HCT116 (cell line): ENCODE results near the gene GRK5. TPM values are rescaled to one million over a fixed set of nuclear protein-coding genes. Genes with fewer than 3 reads are reported as not detected.

Experiments used
- ATAC-seq: fragments of 200-7000 bp; cut with Tn5 transposase; 2 replicates; pipeline ENCODE4 v1.9.1; 2020; ENCODE audit warnings: mild to moderate bottlenecking, moderate library complexity
- BruUV-seq: library from RNA; stranded (reverse); fragments of 400-500 nt; replicated peaks from 2 replicates; lab custom pipeline; 2021; lab: Mats Ljungman, UMichigan
- CTCF ChIA-PET: fragments of 300-600 bp; sonication (Branson Sonifier 250); formaldehyde crosslinking; loops from one replicate; lab custom pipeline; 2021; ENCODE audit warnings: antibody characterized with exemption; lab: Charles Lee
- POLR2A ChIA-PET: fragments of 300-600, 350-600 bp; sonication (Branson Sonifier 250); formaldehyde crosslinking; loops from one replicate; lab custom pipeline; 2021; ENCODE audit warnings: antibody characterized with exemption; lab: Charles Lee
- RAD21 ChIA-PET, 2 experiments: fragments of 300-600 bp; sonication (Branson Sonifier 250); formaldehyde crosslinking; loops; one replicate each; lab custom pipeline; 2023; ENCODE audit warnings: low total read pairs in 2 of 2; ENCODE audit not compliant: uncharacterized antibody in 2 of 2, unreplicated experiment in 2 of 2, low non-redundant PET in 1 of 2; lab: Charles Lee
- DNase-seq: peaks from one replicate; pipeline ENCODE4 v3.0.0-alpha.2; 2010; ENCODE audit warnings: low read depth, low spot score
- H2AFZ ChIP-seq: fragments of 200-600 bp; shearing (Covaris generic), sonication (generic); 2 replicates; pipeline ENCODE4 v1.6.1; 2017; ENCODE audit warnings: low read depth, mixed run types, mixed read lengths, antibody characterized with exemption, low read length; ENCODE audit not compliant: poor library complexity, severe bottlenecking
- H3K27ac ChIP-seq: 2 replicates; pipeline ENCODE4 v1.5.1; 2012; ENCODE audit warnings: low read depth, low read length
- H3K27me3 ChIP-seq: fragments of 200-600 bp; sonication (generic); 2 replicates; pipeline ENCODE4 v1.6.1; 2016; ENCODE audit warnings: mixed run types, low read length, mixed read lengths; ENCODE audit not compliant: insufficient read depth
- H3K36me3 ChIP-seq, 2 experiments: fragments of 200-500 bp in 1 of 2; fragments of 200-600 bp in 1 of 2; sonication (Bioruptor generic) in 1 of 2; sonication (generic) in 1 of 2; 2 replicates each; pipeline versions ENCODE4 v1.5.1 to v1.6.1; 2014 to 2016; ENCODE audit warnings: low read length in 2 of 2, inconsistent platforms in 1 of 2, mixed read lengths in 1 of 2, mixed run types in 1 of 2; ENCODE audit not compliant: insufficient read depth in 2 of 2, control insufficient read depth in 1 of 2
- H3K4me1 ChIP-seq, 2 experiments: fragments of 200-600 bp in 1 of 2; sonication (generic) in 1 of 2; 2 replicates each; pipeline versions ENCODE4 v1.5.1 to v1.6.1; 2012 to 2017; ENCODE audit warnings: low read length in 2 of 2, inconsistent platforms in 1 of 2, mild to moderate bottlenecking in 1 of 2, mixed read lengths in 1 of 2, mixed run types in 1 of 2, moderate library complexity in 1 of 2; ENCODE audit not compliant: insufficient read depth in 2 of 2, control insufficient read depth in 1 of 2
- H3K4me2 ChIP-seq: fragments of 200-600 bp; sonication (generic); 2 replicates; pipeline ENCODE4 v1.6.1; 2017; ENCODE audit warnings: mixed run types, low read length, mixed read lengths
- H3K4me3 ChIP-seq, 2 experiments: fragments of 200-600 bp in 1 of 2; sonication (generic) in 1 of 2; replicated peaks in 1 of 2; 2 replicates each; pipeline ENCODE4 v1.5.1; 2011 to 2016; ENCODE audit warnings: low read length in 2 of 2, control low read depth in 1 of 2, low read depth in 1 of 2, mild to moderate bottlenecking in 1 of 2, mixed read lengths in 1 of 2, mixed run types in 1 of 2
- H3K79me2 ChIP-seq: fragments of 200-600 bp; sonication (generic); 2 replicates; pipeline ENCODE4 v1.6.1; 2017; ENCODE audit warnings: mild to moderate bottlenecking, mixed run types, low read length, moderate library complexity, mixed read lengths; ENCODE audit not compliant: insufficient read depth
- H3K9ac ChIP-seq: fragments of 200-600 bp; sonication (generic); 2 replicates; pipeline ENCODE4 v1.6.1; 2016; ENCODE audit warnings: low read length, mixed read lengths
- H3K9me2 ChIP-seq: fragments of 200-600 bp; sonication (generic), shearing (Covaris generic); 2 replicates; pipeline ENCODE4 v1.6.1; 2017; ENCODE audit warnings: mixed run types, mild to moderate bottlenecking, moderate library complexity; ENCODE audit not compliant: insufficient read depth
- H3K9me3 ChIP-seq, 2 experiments: fragments of 200-500 bp in 1 of 2; fragments of 200-600 bp in 1 of 2; sonication (Bioruptor generic) in 1 of 2; sonication (generic) in 1 of 2; 2 replicates each; pipeline ENCODE4 v1.6.1; 2014 to 2017; ENCODE audit warnings: low read length in 2 of 2, mixed read lengths in 2 of 2, inconsistent platforms in 1 of 2, low read depth in 1 of 2, mild to moderate bottlenecking in 1 of 2, mixed run types in 1 of 2, moderate library complexity in 1 of 2; ENCODE audit not compliant: control insufficient read depth in 1 of 2, insufficient read depth in 1 of 2
- H4K20me1 ChIP-seq: fragments of 200-600 bp; sonication (generic), shearing (Covaris generic); 2 replicates; pipeline ENCODE4 v1.6.1; 2017; ENCODE audit warnings: mixed run types, mild to moderate bottlenecking, moderate library complexity; ENCODE audit not compliant: insufficient read depth
- CBX3 ChIP-seq: IDR thresholded peaks from 2 replicates; pipeline ENCODE4 v1.6.1; 2012; ENCODE audit warnings: low read depth
- EZH2phosphoT487 ChIP-seq: fragments of 200-600 bp; IDR thresholded peaks from 2 replicates; pipeline ENCODE4 v1.6.1; 2018; ENCODE audit warnings: antibody characterized with exemption, borderline replicate concordance
- JUND ChIP-seq: IDR thresholded peaks from 2 replicates; pipeline ENCODE4 v1.6.1; 2012
- SRF ChIP-seq: IDR thresholded peaks from 2 replicates; pipeline ENCODE4 v1.6.1; 2012; ENCODE audit warnings: low read depth
- YY1 ChIP-seq: IDR thresholded peaks from 2 replicates; pipeline ENCODE4 v1.6.1; 2011; ENCODE audit warnings: low read length, low read depth, moderate library complexity, mild to moderate bottlenecking; ENCODE audit not compliant: insufficient replicate concordance; ENCODE audit errors: extremely low read depth
- ZFX ChIP-seq: fragments of 450-650 bp; IDR thresholded peaks from 2 replicates; pipeline ENCODE4 v1.6.1; 2017
- ZNF274 ChIP-seq: fragments of 200-500 bp; sonication (Bioruptor generic); IDR thresholded peaks from 2 replicates; pipeline ENCODE4 v1.6.1; 2014; ENCODE audit warnings: mild to moderate bottlenecking, low read depth, low read length, inconsistent platforms
- intact Hi-C: fragments of 100-400 bp; cut with micrococcal nuclease; formaldehyde crosslinking; loops from 2 replicates; pipeline ENCODE4 v1.10.0; 2022
- total RNA-seq: library from RNA; stranded (reverse); gene quantifications from one replicate; pipeline ENCODE4 v1.2.1, GENCODE V29; 2021; ENCODE audit not compliant: unreplicated experiment
- TF ChIP-seq, protein P1 (sequence below): IDR thresholded peaks from 2 replicates; pipeline ENCODE4 v1.6.1; 2012
- TF ChIP-seq, protein P2 (sequence below), 3 experiments: fragments of 200-600 bp in 1 of 3; sonication (generic) in 1 of 3; IDR thresholded peaks in 2 of 3; conservative IDR thresholded peaks in 1 of 3; 2 replicates each; pipeline ENCODE4 v1.5.1; 2012 to 2017; ENCODE audit warnings: low read depth in 2 of 3, low read length in 2 of 3, antibody characterized with exemption in 1 of 3, borderline replicate concordance in 1 of 3, control low read depth in 1 of 3, mild to moderate bottlenecking in 1 of 3, mixed read lengths in 1 of 3, mixed run types in 1 of 3, moderate library complexity in 1 of 3; ENCODE audit not compliant: insufficient read depth in 1 of 3
- TF ChIP-seq, protein P3 (sequence below): IDR thresholded peaks from 2 replicates; pipeline ENCODE4 v1.6.1; 2011; ENCODE audit warnings: mild to moderate bottlenecking, low read length, moderate library complexity; ENCODE audit not compliant: insufficient replicate concordance; ENCODE audit errors: extremely low read depth
- TF ChIP-seq, protein P4 (sequence below): IDR thresholded peaks from 2 replicates; pipeline ENCODE4 v1.6.1; 2012

The GRK5 gene
- total RNA-seq, 1 experiment from 2014 or later: 7.3 TPM

DNA sequence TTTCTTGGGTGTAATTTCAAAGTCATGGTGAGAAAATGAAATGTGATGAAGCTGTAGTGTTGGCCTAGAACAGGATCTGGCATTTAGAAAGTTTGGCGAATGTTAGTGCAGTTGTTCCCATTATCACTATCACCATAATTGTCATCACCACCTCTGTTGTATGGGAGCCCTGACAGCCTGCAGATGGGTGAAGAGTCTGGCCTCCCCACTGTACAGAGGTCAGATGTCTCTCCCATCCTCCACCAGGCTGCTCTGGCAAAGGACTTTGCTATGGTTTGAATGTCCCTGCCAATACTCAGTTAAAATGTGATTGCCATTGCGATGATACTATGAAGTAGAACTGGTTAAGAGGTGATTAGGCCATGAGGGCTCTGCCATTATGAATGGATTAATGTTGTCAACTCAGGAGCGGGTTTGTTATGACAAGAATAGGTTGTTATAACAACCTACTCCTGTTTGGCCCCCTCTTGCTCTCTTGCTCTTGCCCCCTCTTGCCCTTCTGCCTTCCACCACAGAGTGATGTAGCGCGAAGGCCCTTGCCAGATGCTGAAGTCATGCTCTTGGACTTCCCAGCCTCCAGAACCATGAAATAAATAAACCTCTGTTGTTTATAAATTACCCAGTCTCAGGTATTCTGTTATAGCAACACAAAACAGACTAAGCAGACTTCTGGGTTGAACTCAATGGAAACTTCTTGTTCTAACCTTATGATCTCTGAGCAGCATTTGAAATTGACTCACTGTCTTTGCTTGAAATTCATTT, 90.0 kb downstream of the GRK5 start:
- CTCF ChIA-PET: no interaction called here
- BruUV-seq: no TSS peak
- RAD21 ChIA-PET: no interaction called here
- Histone ChIP-seq H3K9ac (no peak overlapping the region), H3K4me1 (peaks cover 4 to 40% of the 10 kb centered on the region in 2 experiments; a peak in 3 of 4 replicates), H3K4me2 (no peak overlapping the region), H3K27ac (no peak overlapping the region), H3K9me2 (no peaks in the 10 kb centered on the region), H3K79me2 (no peaks in the 10 kb centered on the region), H4K20me1 (no peaks in the 10 kb centered on the region), H2AFZ (no peak overlapping the region), H3K9me3 (peaks cover 0 to 3% of the 10 kb centered on the region in 2 experiments; a peak in 1 of 4 replicates), H3K36me3 (no peaks in the 10 kb centered on the region), H3K4me3 (no peak overlapping the region), H3K27me3 (0 out of 2 replicates have a peak, but pooled peaks cover under 1% of the 10 kb centered on the region)
- DNase-seq: no peak
- TF ChIP-seq SRF (no peak), YY1 (no peak), ZFX (no peak)
- TF ChIP-seq, protein P1, sequence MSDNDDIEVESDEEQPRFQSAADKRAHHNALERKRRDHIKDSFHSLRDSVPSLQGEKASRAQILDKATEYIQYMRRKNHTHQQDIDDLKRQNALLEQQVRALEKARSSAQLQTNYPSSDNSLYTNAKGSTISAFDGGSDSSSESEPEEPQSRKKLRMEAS: no peak
- TF ChIP-seq, protein P2, sequence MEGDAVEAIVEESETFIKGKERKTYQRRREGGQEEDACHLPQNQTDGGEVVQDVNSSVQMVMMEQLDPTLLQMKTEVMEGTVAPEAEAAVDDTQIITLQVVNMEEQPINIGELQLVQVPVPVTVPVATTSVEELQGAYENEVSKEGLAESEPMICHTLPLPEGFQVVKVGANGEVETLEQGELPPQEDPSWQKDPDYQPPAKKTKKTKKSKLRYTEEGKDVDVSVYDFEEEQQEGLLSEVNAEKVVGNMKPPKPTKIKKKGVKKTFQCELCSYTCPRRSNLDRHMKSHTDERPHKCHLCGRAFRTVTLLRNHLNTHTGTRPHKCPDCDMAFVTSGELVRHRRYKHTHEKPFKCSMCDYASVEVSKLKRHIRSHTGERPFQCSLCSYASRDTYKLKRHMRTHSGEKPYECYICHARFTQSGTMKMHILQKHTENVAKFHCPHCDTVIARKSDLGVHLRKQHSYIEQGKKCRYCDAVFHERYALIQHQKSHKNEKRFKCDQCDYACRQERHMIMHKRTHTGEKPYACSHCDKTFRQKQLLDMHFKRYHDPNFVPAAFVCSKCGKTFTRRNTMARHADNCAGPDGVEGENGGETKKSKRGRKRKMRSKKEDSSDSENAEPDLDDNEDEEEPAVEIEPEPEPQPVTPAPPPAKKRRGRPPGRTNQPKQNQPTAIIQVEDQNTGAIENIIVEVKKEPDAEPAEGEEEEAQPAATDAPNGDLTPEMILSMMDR (IDR thresholded peaks at IDR 0.05 in 2 of 3, conservative IDR thresholded peaks at IDR 0.05 in 1 of 3; ENCODE audit: borderline replicate concordance in 1 of 3, insufficient read depth in 1 of 3, low read depth in 2 of 3, low read length in 2 of 3): no peak
- POLR2A ChIA-PET: no interaction called here
- no peak for ATAC-seq
- intact Hi-C loops: no loop called here

DNA sequence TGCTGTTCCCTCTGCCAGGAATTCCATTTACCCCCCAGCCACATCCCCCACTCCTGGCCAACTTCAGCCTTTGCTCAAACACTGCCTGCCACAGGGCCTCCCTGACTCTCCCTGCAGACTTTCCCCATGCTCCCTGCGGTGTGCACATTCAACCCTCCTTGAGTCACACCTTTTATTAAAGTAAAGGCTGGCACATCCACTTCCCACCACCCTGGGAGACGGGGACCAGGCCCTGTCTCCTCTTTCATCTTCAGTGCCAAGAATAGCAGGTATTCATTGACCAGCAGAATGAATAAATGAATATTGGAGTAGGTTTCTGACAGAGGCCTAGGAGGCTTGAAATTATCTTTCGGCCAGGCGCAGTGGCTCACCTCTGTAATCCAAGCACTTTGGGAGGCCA, 91.4 kb downstream of the GRK5 start:
- Histone ChIP-seq H3K4me1 (peaks cover 5 to 50% of the 10 kb centered on the region in 2 experiments; a peak in 3 of 4 replicates), H3K4me2 (no peak overlapping the region), H3K27ac (no peak overlapping the region), H3K4me3 (no peak overlapping the region), H4K20me1 (no peaks in the 10 kb centered on the region), H3K9ac (no peak overlapping the region), H3K36me3 (no peaks in the 10 kb centered on the region), H3K79me2 (no peaks in the 10 kb centered on the region), H3K9me3 (peaks cover 0 to 3% of the 10 kb centered on the region in 2 experiments; a peak in 1 of 4 replicates), H2AFZ (no peak overlapping the region), H3K9me2 (no peaks in the 10 kb centered on the region), H3K27me3 (no peaks in the 10 kb centered on the region)
- BruUV-seq: no TSS peak
- ChIA-PET CTCF (no interaction called here), RAD21 (no interaction called here), POLR2A (no interaction called here)
- DNase-seq: no peak
- ATAC-seq: peak; percentile 37; the same call in 1 of the 2 replicates
- intact Hi-C loops: no loop called here
- TF ChIP-seq EZH2phosphoT487 (no peak), ZNF274 (no peak), CBX3 (no peak), JUND (no peak)
- TF ChIP-seq, protein P2 (IDR thresholded peaks at IDR 0.05 in 2 of 3, conservative IDR thresholded peaks at IDR 0.05 in 1 of 3; ENCODE audit: borderline replicate concordance in 1 of 3, insufficient read depth in 1 of 3, low read depth in 2 of 3, low read length in 2 of 3): no peak
- TF ChIP-seq, protein P3, sequence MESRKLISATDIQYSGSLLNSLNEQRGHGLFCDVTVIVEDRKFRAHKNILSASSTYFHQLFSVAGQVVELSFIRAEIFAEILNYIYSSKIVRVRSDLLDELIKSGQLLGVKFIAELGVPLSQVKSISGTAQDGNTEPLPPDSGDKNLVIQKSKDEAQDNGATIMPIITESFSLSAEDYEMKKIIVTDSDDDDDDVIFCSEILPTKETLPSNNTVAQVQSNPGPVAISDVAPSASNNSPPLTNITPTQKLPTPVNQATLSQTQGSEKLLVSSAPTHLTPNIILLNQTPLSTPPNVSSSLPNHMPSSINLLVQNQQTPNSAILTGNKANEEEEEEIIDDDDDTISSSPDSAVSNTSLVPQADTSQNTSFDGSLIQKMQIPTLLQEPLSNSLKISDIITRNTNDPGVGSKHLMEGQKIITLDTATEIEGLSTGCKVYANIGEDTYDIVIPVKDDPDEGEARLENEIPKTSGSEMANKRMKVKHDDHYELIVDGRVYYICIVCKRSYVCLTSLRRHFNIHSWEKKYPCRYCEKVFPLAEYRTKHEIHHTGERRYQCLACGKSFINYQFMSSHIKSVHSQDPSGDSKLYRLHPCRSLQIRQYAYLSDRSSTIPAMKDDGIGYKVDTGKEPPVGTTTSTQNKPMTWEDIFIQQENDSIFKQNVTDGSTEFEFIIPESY: no peak
- TF ChIP-seq, protein P4, sequence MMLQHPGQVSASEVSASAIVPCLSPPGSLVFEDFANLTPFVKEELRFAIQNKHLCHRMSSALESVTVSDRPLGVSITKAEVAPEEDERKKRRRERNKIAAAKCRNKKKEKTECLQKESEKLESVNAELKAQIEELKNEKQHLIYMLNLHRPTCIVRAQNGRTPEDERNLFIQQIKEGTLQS: no peak
